ENCODE results near the gene KCNH2.

- TF ChIP-seq, protein P1, sequence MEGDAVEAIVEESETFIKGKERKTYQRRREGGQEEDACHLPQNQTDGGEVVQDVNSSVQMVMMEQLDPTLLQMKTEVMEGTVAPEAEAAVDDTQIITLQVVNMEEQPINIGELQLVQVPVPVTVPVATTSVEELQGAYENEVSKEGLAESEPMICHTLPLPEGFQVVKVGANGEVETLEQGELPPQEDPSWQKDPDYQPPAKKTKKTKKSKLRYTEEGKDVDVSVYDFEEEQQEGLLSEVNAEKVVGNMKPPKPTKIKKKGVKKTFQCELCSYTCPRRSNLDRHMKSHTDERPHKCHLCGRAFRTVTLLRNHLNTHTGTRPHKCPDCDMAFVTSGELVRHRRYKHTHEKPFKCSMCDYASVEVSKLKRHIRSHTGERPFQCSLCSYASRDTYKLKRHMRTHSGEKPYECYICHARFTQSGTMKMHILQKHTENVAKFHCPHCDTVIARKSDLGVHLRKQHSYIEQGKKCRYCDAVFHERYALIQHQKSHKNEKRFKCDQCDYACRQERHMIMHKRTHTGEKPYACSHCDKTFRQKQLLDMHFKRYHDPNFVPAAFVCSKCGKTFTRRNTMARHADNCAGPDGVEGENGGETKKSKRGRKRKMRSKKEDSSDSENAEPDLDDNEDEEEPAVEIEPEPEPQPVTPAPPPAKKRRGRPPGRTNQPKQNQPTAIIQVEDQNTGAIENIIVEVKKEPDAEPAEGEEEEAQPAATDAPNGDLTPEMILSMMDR (tag by site-specific recombination; IDR thresholded peaks at IDR 0.05) = no peak
- TF ChIP-seq GLIS1 (tag by site-specific recombination; IDR thresholded peaks at IDR 0.05) (no peak), SP2 (tag by site-specific recombination; IDR thresholded peaks at IDR 0.05) (no peak), KLF16 (tag by site-specific recombination; IDR thresholded peaks at IDR 0.05) (no peak), ZNF660 (tag by site-specific recombination; IDR thresholded peaks at IDR 0.05) (no peak), ZNF433 (tag by site-specific recombination; IDR thresholded peaks at IDR 0.05; ENCODE audit: low read depth) (no peak), ZNF214 (tag by site-specific recombination; IDR thresholded peaks at IDR 0.05; ENCODE audit: borderline replicate concordance) (no peak), ZNF561 (tag by site-specific recombination; IDR thresholded peaks at IDR 0.05; ENCODE audit: borderline replicate concordance) (no peak)
- TF ChIP-seq, protein P2, sequence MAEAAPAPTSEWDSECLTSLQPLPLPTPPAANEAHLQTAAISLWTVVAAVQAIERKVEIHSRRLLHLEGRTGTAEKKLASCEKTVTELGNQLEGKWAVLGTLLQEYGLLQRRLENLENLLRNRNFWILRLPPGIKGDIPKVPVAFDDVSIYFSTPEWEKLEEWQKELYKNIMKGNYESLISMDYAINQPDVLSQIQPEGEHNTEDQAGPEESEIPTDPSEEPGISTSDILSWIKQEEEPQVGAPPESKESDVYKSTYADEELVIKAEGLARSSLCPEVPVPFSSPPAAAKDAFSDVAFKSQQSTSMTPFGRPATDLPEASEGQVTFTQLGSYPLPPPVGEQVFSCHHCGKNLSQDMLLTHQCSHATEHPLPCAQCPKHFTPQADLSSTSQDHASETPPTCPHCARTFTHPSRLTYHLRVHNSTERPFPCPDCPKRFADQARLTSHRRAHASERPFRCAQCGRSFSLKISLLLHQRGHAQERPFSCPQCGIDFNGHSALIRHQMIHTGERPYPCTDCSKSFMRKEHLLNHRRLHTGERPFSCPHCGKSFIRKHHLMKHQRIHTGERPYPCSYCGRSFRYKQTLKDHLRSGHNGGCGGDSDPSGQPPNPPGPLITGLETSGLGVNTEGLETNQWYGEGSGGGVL (tag by site-specific recombination; IDR thresholded peaks at IDR 0.05) = no peak
- TF ChIP-seq, protein P3, sequence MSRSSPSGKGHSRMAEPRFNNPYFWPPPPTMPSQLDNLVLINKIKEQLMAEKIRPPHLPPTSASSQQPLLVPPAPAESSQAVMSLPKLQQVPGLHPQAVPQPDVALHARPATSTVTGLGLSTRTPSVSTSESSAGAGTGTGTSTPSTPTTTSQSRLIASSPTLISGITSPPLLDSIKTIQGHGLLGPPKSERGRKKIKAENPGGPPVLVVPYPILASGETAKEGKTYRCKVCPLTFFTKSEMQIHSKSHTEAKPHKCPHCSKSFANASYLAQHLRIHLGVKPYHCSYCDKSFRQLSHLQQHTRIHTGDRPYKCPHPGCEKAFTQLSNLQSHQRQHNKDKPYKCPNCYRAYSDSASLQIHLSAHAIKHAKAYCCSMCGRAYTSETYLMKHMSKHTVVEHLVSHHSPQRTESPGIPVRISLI (tag by site-specific recombination; IDR thresholded peaks at IDR 0.05) = no peak
These were observed 53.7 kb downstream of the KCNH2 start for GRCh38 chr7:150924369-150924781.

All from HEK293 (cell line).